ENCODE data around the gene PILRA.
"Not testable (repeated sequence)": the region's sequence is repeated elsewhere in the genome, so short reads cannot be mapped to it uniquely, and the experiment has no call there.

Gene PILRA

GRCh38 chr7:100381531-100382233 is 8.4 kb downstream of the PILRA start:
- not testable (repeated sequence) for DNase-seq

DNA sequence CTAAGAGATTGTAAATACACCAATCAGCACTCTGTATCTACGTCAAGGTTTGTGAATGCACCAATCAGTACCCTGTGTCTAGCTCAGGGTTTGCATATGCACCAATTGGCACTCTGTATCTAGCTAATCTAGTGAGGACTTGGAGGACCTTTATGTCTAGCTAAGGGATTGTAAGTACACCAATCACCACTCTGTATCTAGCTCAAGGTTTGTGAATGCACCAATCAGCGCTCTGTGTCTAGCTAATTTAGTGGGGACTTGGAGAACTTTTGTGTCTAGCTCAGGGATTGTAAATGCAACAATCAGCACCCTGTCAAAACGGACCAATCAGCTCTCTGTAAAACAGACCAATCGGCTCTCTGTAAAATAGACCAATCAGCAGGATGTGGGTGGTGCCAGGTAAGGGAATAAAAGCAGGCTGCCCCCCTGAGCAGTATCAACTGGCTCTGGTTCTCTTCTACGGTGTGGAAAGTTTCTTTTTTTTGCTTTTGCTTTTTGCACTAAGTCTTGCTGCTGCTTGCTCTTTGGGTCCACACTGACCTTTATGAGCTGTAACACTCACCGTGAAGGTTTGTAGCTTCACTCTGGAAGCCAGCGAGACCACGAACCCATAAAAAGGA is 9.1 kb downstream of the PILRA start:
- DNase-seq: not testable (repeated sequence)

DNA sequence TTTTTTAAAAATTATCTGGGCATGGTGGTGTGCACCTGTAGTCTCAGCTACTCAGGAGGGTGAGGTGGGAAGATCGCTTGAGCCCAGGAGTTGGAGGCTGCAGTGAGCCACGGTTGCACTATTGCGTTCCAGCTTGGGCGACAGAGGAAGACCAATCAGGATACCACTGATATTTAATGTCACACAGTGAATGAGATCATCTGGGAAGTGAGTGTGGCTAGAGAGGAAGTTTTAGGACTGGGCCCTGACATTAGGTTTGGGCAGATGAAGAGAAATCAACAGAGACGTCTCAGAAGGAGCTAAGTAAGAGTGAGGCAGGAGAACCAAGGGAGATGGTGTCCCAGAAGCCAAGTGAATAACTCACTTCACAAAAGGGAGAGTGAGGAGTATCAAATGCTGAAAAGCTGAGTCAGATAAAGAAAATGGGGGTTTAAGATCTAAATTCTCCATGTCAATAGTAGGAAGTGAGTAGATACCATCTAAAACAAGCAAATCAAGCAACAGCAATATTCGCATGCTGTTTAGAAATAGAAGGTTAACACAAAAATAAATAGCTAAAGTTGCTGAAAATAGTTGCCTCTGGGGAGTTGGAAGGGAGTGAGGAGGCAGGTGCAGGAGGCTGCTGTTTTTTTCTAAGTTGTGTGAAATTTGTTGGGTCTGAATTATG is 11.5 kb downstream of the PILRA start:
- no peak for DNase-seq

- DNase-seq: no peak
Measured at GRCh38 chr7:100386940-100387339, 13.7 kb downstream of the PILRA start.

DNA sequence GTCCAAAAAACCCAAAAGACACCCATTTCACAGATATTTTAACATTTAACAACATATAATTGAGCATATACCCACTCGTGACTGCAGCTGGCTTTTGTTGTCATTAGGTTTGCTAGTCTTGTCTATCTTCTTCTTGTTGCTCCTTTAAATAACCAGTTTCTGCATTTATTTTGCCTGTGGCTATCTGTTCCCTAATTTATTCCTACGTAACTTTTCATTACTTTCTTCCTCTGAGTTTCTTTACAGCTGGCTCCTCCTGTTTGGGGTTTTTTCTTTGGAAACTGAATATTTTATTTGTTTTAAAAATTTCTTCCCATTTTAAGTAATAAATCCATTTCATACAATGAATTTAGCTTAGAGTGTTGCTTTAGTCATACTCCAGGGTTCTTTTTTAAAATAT is 14.4 kb downstream of the PILRA start:
- DNase-seq: no peak

DNA sequence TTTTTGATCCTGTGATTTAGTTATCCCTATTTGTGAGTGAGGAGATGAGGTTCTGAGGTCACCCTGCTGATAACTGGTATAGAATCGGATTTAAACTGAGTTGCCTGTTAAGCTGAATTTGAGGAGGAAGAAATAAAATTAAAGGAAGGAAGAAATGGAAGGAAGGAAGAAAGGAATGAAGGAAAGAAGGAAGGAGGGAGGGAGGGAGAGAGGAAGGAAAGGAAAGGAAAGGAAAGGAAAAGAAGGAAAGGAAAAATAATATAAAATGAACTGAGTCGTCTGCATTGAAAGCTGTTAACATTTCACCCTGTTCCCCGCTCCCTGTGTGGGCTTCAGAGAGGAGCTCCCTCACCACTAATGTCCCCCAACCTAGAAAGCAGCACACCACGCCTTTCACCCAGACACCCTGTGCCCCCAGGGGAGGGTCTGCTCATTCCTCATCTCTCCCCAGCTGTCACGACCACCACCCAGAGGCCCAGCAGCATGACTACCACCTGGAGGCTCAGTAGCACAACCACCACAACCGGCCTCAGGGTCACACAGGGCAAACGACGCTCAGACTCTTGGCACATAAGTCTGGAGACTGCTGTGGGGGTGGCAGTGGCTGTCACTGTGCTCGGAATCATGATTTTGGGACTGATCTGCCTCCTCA is 16.3 kb downstream of the PILRA start:
- DNase-seq: no peak

DNA sequence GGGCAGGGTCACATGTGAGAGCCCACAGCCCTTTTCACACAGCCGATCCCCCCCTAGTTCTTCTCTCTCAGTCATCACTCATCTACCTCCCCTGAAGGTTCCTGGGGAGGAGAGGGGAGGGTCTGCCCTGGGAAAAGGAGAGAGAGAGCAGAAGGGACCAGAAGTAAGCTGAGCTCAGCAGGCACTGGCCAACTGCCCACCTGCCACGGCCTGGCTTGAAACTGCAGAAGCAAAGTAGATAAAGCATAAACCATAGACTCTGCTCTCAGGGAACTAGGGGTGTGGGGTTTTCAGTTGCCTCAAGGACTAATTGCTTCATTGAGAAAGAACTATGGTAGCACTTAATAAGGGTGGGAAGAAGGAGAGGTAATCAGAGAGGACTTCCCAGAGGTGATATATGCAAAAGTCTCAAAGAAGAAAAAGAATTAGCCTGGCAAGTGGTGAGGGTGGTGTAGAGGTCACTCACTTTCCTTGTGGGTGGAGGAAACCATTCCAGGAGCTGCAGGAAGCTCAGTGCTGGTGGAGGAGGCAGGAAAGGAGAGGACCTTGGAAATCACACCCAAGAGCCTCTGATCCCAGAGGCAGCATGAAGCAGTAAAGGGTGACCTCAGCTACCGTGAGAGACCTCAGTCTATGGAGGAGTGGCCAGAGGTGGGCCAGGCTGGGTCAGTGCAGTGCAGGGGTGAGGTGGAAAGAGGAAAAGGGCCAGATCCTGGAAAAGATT is 17.2 kb downstream of the PILRA start:
- no peak for DNase-seq

- no peak for DNase-seq
Measured at GRCh38 chr7:100393233-100393905, 20.1 kb downstream of the PILRA start.

DNA sequence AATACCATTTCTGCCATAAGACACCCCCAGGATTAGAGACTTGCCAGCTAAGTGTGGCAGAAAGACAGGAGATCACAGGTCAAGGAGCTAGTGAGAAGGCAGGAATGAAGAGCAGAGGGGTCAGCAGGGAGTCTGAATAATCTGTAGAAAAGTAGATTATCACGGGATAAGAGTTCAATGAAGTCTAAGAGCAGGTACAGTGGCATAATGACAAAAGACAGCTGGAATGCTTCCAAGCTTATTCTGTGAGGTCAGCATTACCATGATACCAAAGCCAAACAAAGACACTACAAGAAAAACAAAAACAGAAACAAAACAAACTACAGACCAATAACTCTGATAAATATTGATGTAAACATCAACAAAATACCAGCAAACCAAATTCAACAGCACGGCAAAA is 20.8 kb downstream of the PILRA start:
- no peak for DNase-seq

- no peak for DNase-seq
Measured at GRCh38 chr7:100396421-100396982, 23.2 kb downstream of the PILRA start.

- no peak for DNase-seq
Measured at GRCh38 chr7:100397315-100398081, 24.2 kb downstream of the PILRA start.

DNA sequence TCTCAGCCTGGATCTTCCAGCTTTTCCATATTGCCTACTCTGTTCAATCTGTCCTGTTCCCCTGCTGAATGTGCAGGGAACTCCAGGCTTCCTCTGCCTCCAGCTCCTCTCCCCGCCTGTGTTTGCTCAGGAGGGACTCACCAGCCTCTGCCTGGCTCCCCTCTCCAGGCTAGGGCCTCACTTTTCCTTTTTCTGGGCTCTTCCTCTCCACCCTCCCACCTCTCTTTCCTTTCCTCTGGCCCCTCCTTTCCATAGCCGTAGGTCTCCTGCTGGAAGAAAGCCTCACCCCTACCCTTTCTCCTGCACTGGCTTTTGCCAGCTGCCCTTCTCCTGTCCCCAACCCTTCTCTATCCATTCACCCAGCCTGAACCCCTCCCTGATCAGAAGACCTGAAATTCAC is 25.0 kb downstream of the PILRA start:
- DNase-seq: no peak

GRCh38 chr7:100400041-100400440 is 26.8 kb downstream of the PILRA start:
- DNase-seq: no peak

DNA sequence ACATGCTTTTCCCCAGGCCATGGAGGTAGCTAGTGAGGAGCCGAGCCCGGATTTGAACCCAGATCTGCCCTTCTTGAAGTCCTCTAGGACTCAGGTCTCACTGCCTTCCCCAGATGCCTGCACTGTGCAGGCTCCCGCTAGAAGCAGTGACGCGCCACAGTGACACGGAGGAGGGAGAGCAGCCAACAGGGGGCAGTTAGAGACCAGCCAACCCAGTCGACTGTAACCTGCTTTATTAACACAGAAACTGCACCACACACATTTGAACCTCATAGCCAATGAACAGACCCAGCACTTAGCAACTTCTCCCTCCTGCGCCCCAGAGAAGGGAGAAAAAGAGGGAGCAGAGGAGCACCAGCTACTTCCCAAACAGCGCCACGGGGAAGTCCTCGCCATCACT is 27.4 kb downstream of the PILRA start:
- no peak for DNase-seq

- no peak for DNase-seq
Measured at GRCh38 chr7:100401811-100402210, 28.5 kb downstream of the PILRA start.

GRCh38 chr7:100402241-100402640 is 29.0 kb downstream of the PILRA start:
- DNase-seq: no peak

DNA sequence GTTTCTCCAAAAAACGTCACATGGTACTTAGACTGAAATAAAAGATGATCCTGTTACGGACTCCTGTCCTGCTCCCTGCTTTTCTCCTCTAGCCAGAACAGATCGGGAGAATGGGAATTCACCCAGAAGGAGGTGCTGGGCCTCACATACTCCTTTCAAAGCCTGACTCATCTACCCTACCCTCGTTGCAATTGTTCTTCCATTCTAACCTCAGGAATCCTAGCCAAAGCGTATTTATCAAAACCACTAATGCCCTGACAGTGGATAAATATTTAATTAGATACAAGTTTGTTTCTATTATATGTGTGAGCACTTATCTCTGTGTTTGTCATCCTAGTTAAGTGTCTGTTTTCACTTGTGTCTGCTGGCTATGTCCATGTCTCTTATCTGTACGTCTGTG is 33.5 kb downstream of the PILRA start:
- no peak for DNase-seq

DNA sequence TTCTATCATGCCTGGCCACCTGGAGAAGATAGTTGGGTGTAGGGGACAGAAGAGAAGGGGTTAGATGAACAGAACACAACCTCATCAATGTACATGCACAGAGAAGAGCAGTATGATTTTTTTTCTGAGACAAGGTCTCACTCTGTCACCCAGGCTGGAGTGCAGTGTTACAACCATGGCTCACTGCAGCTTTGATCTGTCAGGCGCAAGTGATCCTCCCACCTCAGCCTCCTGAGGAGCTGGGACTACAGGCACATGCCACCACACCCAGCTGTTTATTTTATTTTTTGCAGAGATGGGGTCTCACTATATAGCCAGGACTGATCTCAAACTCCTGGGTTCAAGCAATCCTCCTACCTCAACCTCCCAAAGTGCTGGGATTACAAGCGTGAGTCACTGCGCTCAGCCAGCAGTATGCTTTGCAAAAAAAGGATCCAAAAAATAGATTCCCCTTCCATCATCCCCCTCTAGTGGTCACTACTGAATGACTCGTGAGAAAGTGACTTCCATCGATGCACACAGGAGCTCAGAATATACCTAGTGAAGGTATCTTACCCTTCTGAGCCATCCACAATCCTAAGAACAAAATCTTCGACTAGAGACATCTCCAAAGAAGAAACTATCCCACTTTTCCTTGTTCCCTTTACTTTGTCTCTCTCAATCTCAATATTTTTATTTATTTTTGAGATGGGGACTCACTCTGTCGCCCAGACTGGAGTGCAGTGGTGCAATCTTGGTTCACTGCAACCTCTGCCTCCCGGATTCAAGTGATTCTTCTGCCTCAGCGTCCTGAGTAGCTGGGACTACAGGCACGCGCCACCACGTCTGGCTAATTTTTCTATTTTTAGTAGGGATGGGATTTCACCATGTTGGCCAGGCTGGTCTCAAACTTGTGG is 34.2 kb downstream of the PILRA start:
- no peak for DNase-seq

- DNase-seq: no peak
Measured at GRCh38 chr7:100411101-100411500, 37.8 kb downstream of the PILRA start.

DNA sequence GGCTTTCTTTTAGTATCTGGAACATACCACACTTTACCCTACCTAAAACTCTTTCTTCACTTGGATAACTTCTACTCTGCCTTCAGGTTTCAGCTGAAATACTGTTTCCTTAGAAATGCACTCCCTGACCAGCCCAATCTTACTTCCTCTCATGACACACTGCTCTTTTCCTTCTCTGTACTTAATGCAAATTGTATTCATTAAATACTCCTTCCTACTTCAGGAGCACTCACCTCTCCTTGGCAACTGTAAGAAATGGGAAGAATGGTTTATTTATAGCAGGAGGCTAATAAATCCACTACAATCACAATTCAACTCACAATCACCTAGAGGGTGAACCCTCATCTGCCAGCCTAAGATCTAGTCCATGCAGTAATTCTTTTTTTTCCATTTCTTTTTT is 40.1 kb downstream of the PILRA start:
- no peak for DNase-seq

Measured in NCI-H1417 treated with DMSO at 0.1 percent for 48 hours (cell line).